Endothelial cell of umbilical vein (primary cell): ENCODE results near the gene PCDHA4. TPM values are rescaled to one million over a fixed set of nuclear protein-coding genes. Genes with fewer than 3 reads are reported as not detected.
"Not testable (repeated sequence)": the region's sequence is repeated elsewhere in the genome, so short reads cannot be mapped to it uniquely, and the experiment has no call there.

Experiments used
- BruUV-seq: library from RNA; stranded (reverse); fragments of 400-500 nt; replicated peaks from 2 replicates; lab custom pipeline; 2021; lab: Mats Ljungman, UMichigan
- CTCF ChIA-PET: fragments of 300-600, 350-600 bp; sonication (Branson Sonifier 250); formaldehyde crosslinking; loops from one replicate; lab custom pipeline; 2021; ENCODE audit warnings: antibody characterized with exemption, inconsistent platforms; lab: Charles Lee
- POLR2A ChIA-PET: fragments of 300-600, 350-600 bp; sonication (Branson Sonifier 250); formaldehyde crosslinking; loops from one replicate; lab custom pipeline; 2021; ENCODE audit warnings: antibody characterized with exemption, inconsistent platforms; lab: Charles Lee
- DNase-seq: peaks from one replicate; pipeline ENCODE4 v3.0.0-alpha.2; 2011; ENCODE audit warnings: low read depth, low spot score
- FAIRE-seq: peaks from 2 replicates; lab custom pipeline; 2011; peaks lifted over from hg19 to GRCh38; lab: Jason Lieb, UNC
- H2AFZ ChIP-seq: 2 replicates; pipeline ENCODE4 v1.6.0; 2012; ENCODE audit warnings: low read depth, low read length, control low read depth, inconsistent platforms
- H3K27ac ChIP-seq: 2 replicates; pipeline ENCODE4 v1.5.1; 2011; ENCODE audit warnings: low read depth, mild to moderate bottlenecking, control low read depth, low read length, moderate library complexity; ENCODE audit not compliant: insufficient read depth
- H3K27me3 ChIP-seq, 2 experiments: 2 replicates each; pipeline versions ENCODE4 v1.6.0 to v1.6.1; 2011; ENCODE audit warnings: low read length in 2 of 2, mixed read lengths in 1 of 2; ENCODE audit not compliant: control insufficient read depth in 2 of 2, insufficient read depth in 2 of 2
- H3K36me3 ChIP-seq, 2 experiments: 2 replicates in 1 of 2; 3 replicates in 1 of 2; pipeline ENCODE4 v1.5.1; 2011; ENCODE audit warnings: low read length in 2 of 2, mild to moderate bottlenecking in 1 of 2, moderate library complexity in 1 of 2; ENCODE audit not compliant: control insufficient read depth in 2 of 2, insufficient read depth in 2 of 2; ENCODE audit errors: extremely low read depth in 1 of 2
- H3K4me1 ChIP-seq: 3 replicates; pipeline ENCODE4 v1.5.1; 2011; ENCODE audit warnings: mild to moderate bottlenecking, low read length; ENCODE audit not compliant: control insufficient read depth, insufficient read depth; ENCODE audit errors: extremely low read depth
- H3K4me2 ChIP-seq: 2 replicates; pipeline ENCODE4 v1.6.1; 2011; ENCODE audit warnings: low read length, control low read depth, mixed read lengths; ENCODE audit not compliant: insufficient read depth
- H3K4me3 ChIP-seq, 3 experiments: fragments of 200-600 bp in 1 of 3; sonication (generic), shearing (Covaris generic) in 1 of 3; replicated peaks in 1 of 3; 2 replicates each; pipeline ENCODE4 v1.5.1; 2011 to 2016; ENCODE audit warnings: control low read depth in 3 of 3, low read length in 3 of 3, mild to moderate bottlenecking in 2 of 3, inconsistent platforms in 1 of 3, low read depth in 1 of 3, moderate library complexity in 1 of 3; ENCODE audit not compliant: insufficient read depth in 1 of 3
- H3K79me2 ChIP-seq: 2 replicates; pipeline ENCODE4 v1.6.0; 2012; ENCODE audit warnings: low read length, inconsistent platforms; ENCODE audit not compliant: control insufficient read depth, insufficient read depth
- H3K9ac ChIP-seq: replicated peaks from 2 replicates; pipeline ENCODE3; 2011; ENCODE audit warnings: low read length, control low read depth; ENCODE audit not compliant: insufficient read depth; ENCODE audit errors: extremely low read depth
- H3K9me1 ChIP-seq: replicated peaks from 3 replicates; pipeline ENCODE4 v1.6.0; 2011; ENCODE audit warnings: mild to moderate bottlenecking, low read length; ENCODE audit not compliant: control insufficient read depth, insufficient read depth; ENCODE audit errors: extremely low read depth
- H3K9me3 ChIP-seq: replicated peaks from 2 replicates; pipeline ENCODE4 v1.5.1; 2012; ENCODE audit warnings: low read length, inconsistent platforms; ENCODE audit not compliant: control insufficient read depth, insufficient read depth
- H4K20me1 ChIP-seq: replicated peaks from 2 replicates; pipeline ENCODE3; 2011; ENCODE audit warnings: mild to moderate bottlenecking, low read length; ENCODE audit not compliant: control insufficient read depth, insufficient read depth; ENCODE audit errors: extremely low read depth
- CTCF ChIP-seq, 2 donors: IDR thresholded peaks; 1 replicate in 1 of 2; 2 replicates in 1 of 2; pipeline ENCODE4 v1.5.1; 2011; ENCODE audit warnings: low read length in 2 of 2, mild to moderate bottlenecking in 2 of 2, moderate library complexity in 2 of 2, control low read depth in 1 of 2, inconsistent platforms in 1 of 2, low read depth in 1 of 2; ENCODE audit not compliant: insufficient read depth in 1 of 2; ENCODE audit errors: extremely low read depth in 1 of 2
- EZH2 ChIP-seq: IDR thresholded peaks from 2 replicates; pipeline ENCODE4 v1.6.1; 2012; ENCODE audit warnings: borderline replicate concordance, low read depth, mild to moderate bottlenecking, moderate library complexity, low read length, inconsistent platforms; ENCODE audit not compliant: severe bottlenecking
- FOS ChIP-seq: IDR thresholded peaks from 2 replicates; pipeline ENCODE4 v1.6.1; 2011; ENCODE audit warnings: mild to moderate bottlenecking, low read length, moderate library complexity, borderline replicate concordance; ENCODE audit not compliant: insufficient read depth
- MAX ChIP-seq: IDR thresholded peaks from 2 replicates; pipeline ENCODE4 v1.6.1; 2011; ENCODE audit not compliant: insufficient read depth, insufficient read length
- MYC ChIP-seq: IDR thresholded peaks from one replicate; pipeline ENCODE4 v1.6.1; 2011; ENCODE audit warnings: mild to moderate bottlenecking, low read depth, low read length
- POLR2A ChIP-seq: IDR thresholded peaks from 2 replicates; pipeline ENCODE4 v1.6.1; 2012; ENCODE audit warnings: low read depth, mild to moderate bottlenecking, control low read depth, low read length
- dilution Hi-C: fragments of 300-500 bp; cut with MboI; formaldehyde crosslinking; loops from one replicate; pipeline ENCODE4 v1.15.0; 2019; ENCODE audit warnings: low sequenced_read_pairs; ENCODE audit not compliant: extremely low pct_ligation_motif_present
- intact Hi-C: fragments of 100-400 bp; cut with micrococcal nuclease; formaldehyde crosslinking; loops from one replicate; pipeline ENCODE4 v1.10.0; 2022
- polyA plus RNA-seq, 4 experiments: library from polyadenylated mRNA; depleted of rRNA in 3 of 4; stranded (reverse) in 3 of 4; unstranded in 1 of 4; fragments of >200 nt; gene quantifications; 2 replicates each; pipeline versions ENCODE4 v1.2.1 to v1.2.3, GENCODE V29; 2011 to 2012; ENCODE audit warnings: missing spikeins in 1 of 4
- total RNA-seq: library from RNA; stranded (reverse); gene quantifications from 2 replicates; pipeline ENCODE4 v1.2.3, GENCODE V29; 2021

The PCDHA4 gene
- total and polyA plus RNA-seq, 2 donors (not counting 3 experiments of a cell fraction or from before 2014, with no cell fraction given) = 0.04 to 0.26 TPM

- DNase-seq, H3K9me3 ChIP-seq, H3K9me1 ChIP-seq, H3K4me2 ChIP-seq, H3K4me3 ChIP-seq, H3K36me3 ChIP-seq, H3K4me1 ChIP-seq, FAIRE-seq, BruUV-seq, H3K9ac ChIP-seq, POLR2A ChIA-PET, H3K79me2 ChIP-seq, H3K27me3 ChIP-seq, H2AFZ ChIP-seq, H3K27ac ChIP-seq, intact Hi-C loops, dilution Hi-C loops, H4K20me1 ChIP-seq: not testable (repeated sequence)
- CTCF ChIA-PET = interaction anchor here (1.3 kb wide), 1 partner anchor 206 kb away, joined by 3 read pairs; no protein-coding TSS in a partner anchor
These were observed 22.9 kb downstream of the PCDHA4 start for GRCh38 chr5:140829511-140830501.

GRCh38 chr5:140833993-140834392, 27.1 kb downstream of the PCDHA4 start, which contains the start of gene PCDHA7:
TSS of gene PCDHA7 (plus strand) at chr5:140834269. CDS start at chr5:140834384, 115 bp downstream.
- Histone ChIP-seq H3K27ac (no peak within 1 kb of the TSS), H3K27me3 (no peaks in the 10 kb centered on the region), H3K9me3 (no peaks in the 10 kb centered on the region), H3K79me2 (no peaks in the 10 kb centered on the region), H3K4me2 (peak within 1 kb of the TSS; percentile 22), H4K20me1 (no peaks in the 10 kb centered on the region), H3K4me3 (no peak within 1 kb of the TSS), H3K9ac (no peak within 1 kb of the TSS), H2AFZ (no peak within 1 kb of the TSS), H3K9me1 (no peaks in the 10 kb centered on the region), H3K4me1 (no peaks in the 10 kb centered on the region), H3K36me3 (no peaks in the 10 kb centered on the region)
- POLR2A ChIA-PET = no interaction called here
- dilution Hi-C loops (no loop called here), intact Hi-C loops (no loop called here)
- CTCF ChIA-PET = no interaction called here
- DNase-seq (no peak), FAIRE-seq (no peak)
- no peak for TF ChIP-seq CTCF (IDR thresholded peaks at IDR 0.05; ENCODE audit: extremely low read depth in 1 of 2, insufficient read depth in 1 of 2, low read depth in 1 of 2, low read length in 2 of 2)
- TF ChIP-seq FOS = no peak
- TF ChIP-seq MYC = no peak
- TF ChIP-seq MAX = no peak
- TF ChIP-seq EZH2 = no peak
- no peak for TF ChIP-seq POLR2A
- BruUV-seq = no TSS peak

- H3K79me2 ChIP-seq, H2AFZ ChIP-seq, H3K27me3 ChIP-seq, H4K20me1 ChIP-seq, DNase-seq, H3K9me1 ChIP-seq, dilution Hi-C loops, H3K27ac ChIP-seq, H3K4me2 ChIP-seq, H3K4me1 ChIP-seq, POLR2A ChIA-PET, intact Hi-C loops, H3K9ac ChIP-seq, H3K36me3 ChIP-seq, H3K4me3 ChIP-seq, BruUV-seq, H3K9me3 ChIP-seq: not testable (repeated sequence)
- peak; percentile 76 for FAIRE-seq
- CTCF ChIA-PET = interaction anchor here (0.8 kb wide), 1 partner anchor 206 kb away, joined by 3 read pairs; no protein-coding TSS in a partner anchor
These were observed 27.7 kb downstream of the PCDHA4 start for GRCh38 chr5:140834439-140835008.
